Measurements from ENCODE around the gene CCDC171.

DNA sequence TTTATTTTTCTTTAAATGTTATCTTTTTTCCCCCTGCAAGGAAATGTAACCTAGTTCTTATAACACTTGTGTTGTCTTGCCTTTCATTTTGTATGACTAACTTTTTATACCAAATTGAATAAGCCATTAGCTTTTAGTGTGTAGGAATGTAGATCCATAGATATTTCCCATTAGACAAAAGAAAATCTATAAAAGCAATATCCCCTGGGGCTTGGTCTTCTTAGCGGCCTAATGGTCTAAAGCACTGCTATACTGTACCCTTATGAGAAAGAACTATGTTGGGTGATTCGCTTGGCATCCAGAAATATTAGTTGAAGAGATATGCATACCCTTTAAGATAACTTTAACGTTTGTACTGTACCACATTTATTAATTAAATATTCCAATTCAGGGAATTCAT, 289.2 kb downstream of the CCDC171 start:
- TF ChIP-seq, protein P1, sequence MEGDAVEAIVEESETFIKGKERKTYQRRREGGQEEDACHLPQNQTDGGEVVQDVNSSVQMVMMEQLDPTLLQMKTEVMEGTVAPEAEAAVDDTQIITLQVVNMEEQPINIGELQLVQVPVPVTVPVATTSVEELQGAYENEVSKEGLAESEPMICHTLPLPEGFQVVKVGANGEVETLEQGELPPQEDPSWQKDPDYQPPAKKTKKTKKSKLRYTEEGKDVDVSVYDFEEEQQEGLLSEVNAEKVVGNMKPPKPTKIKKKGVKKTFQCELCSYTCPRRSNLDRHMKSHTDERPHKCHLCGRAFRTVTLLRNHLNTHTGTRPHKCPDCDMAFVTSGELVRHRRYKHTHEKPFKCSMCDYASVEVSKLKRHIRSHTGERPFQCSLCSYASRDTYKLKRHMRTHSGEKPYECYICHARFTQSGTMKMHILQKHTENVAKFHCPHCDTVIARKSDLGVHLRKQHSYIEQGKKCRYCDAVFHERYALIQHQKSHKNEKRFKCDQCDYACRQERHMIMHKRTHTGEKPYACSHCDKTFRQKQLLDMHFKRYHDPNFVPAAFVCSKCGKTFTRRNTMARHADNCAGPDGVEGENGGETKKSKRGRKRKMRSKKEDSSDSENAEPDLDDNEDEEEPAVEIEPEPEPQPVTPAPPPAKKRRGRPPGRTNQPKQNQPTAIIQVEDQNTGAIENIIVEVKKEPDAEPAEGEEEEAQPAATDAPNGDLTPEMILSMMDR (conservative IDR thresholded peaks at IDR 0.05; ENCODE audit: low read length) = no peak
- no peak for TF ChIP-seq EZH2phosphoT487 (IDR thresholded peaks at IDR 0.05; ENCODE audit: borderline replicate concordance, low read depth, low read length)
